Ecto neural progenitor cell (in vitro differentiated cells): Measurements from ENCODE around the gene SSBP4.

ENCODE experiments used
- DNase-seq: peaks from one replicate; pipeline ENCODE4 v3.0.0-alpha.2; 2018; ENCODE audit warnings: low spot score

The SSBP4 gene

GRCh38 chr19:18433735-18434398 is 14.7 kb downstream of the SSBP4 start:
- DNase-seq = peak; percentile 76

GRCh38 chr19:18434411-18435175 is 15.4 kb downstream of the SSBP4 start:
- DNase-seq = no peak

- no peak for DNase-seq
Measured at GRCh38 chr19:18435178-18435841, 16.1 kb downstream of the SSBP4 start.

- DNase-seq = no peak
Measured at GRCh38 chr19:18435842-18436670, 16.9 kb downstream of the SSBP4 start.

GRCh38 chr19:18436671-18437490 is 17.7 kb downstream of the SSBP4 start:
- peak; percentile 91 for DNase-seq

GRCh38 chr19:18437491-18438330 is 18.5 kb downstream of the SSBP4 start, which contains the start of gene ISYNA1:
TSS of gene ISYNA1 (minus strand) at chr19:18438133. CDS start at chr19:18437979, 154 bp downstream.
- peak; percentile 88 for DNase-seq

- peak; percentile 84 for DNase-seq
Measured at GRCh38 chr19:18438331-18439024, 19.3 kb downstream of the SSBP4 start.

GRCh38 chr19:18439025-18439909 is 20.1 kb downstream of the SSBP4 start:
- peak; percentile 73 for DNase-seq

GRCh38 chr19:18439910-18440237 is 20.7 kb downstream of the SSBP4 start:
- DNase-seq = no peak

GRCh38 chr19:18440415-18440877 is 21.2 kb downstream of the SSBP4 start:
- no peak for DNase-seq

GRCh38 chr19:18440936-18441803 is 22.0 kb downstream of the SSBP4 start:
- DNase-seq = no peak

- DNase-seq = no peak
Measured at GRCh38 chr19:18441804-18442788, 22.9 kb downstream of the SSBP4 start.

GRCh38 chr19:18442941-18443340 is 23.7 kb downstream of the SSBP4 start:
- DNase-seq = no peak

- DNase-seq = no peak
Measured at GRCh38 chr19:18443406-18443805, 24.2 kb downstream of the SSBP4 start.

- no peak for DNase-seq
Measured at GRCh38 chr19:18443831-18444230, 24.6 kb downstream of the SSBP4 start.

GRCh38 chr19:18444513-18444912 is 25.3 kb downstream of the SSBP4 start:
- no peak for DNase-seq
